Loucy (cell line): ENCODE data around the gene PPP3CA.

Source experiments
- EZH2phosphoT487 ChIP-seq: fragments of 200-600 bp; IDR thresholded peaks from 2 replicates; pipeline ENCODE4 v1.6.1; 2018; ENCODE audit warnings: antibody characterized with exemption, mild to moderate bottlenecking, moderate library complexity, borderline replicate concordance
- TF ChIP-seq, protein P1 (sequence below): fragments of 200-600 bp; sonication (generic); conservative IDR thresholded peaks from 2 replicates; pipeline ENCODE4 v1.5.1; 2014; ENCODE audit warnings: mild to moderate bottlenecking, antibody characterized with exemption, low read length

DNA sequence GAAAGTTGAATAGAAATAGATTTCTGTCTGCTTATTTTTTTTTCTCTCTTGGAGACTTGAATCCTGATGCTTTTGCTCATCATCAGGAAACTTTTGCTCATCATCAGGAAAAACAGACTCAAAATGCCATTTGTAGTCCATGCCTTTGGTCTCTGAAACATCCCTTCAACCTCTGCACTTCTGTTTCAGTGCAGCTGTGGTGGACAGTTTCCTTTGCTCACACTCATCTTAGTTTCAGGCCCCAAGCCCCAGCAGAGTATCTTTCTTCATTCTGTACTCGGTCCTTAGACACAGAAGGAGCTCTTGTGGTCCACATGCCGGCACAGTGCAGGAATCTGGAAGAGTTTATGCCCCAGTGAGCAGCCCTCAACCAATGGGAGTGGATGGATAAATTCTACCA lies 337.9 kb downstream of the PPP3CA start:
- TF ChIP-seq, protein P1, sequence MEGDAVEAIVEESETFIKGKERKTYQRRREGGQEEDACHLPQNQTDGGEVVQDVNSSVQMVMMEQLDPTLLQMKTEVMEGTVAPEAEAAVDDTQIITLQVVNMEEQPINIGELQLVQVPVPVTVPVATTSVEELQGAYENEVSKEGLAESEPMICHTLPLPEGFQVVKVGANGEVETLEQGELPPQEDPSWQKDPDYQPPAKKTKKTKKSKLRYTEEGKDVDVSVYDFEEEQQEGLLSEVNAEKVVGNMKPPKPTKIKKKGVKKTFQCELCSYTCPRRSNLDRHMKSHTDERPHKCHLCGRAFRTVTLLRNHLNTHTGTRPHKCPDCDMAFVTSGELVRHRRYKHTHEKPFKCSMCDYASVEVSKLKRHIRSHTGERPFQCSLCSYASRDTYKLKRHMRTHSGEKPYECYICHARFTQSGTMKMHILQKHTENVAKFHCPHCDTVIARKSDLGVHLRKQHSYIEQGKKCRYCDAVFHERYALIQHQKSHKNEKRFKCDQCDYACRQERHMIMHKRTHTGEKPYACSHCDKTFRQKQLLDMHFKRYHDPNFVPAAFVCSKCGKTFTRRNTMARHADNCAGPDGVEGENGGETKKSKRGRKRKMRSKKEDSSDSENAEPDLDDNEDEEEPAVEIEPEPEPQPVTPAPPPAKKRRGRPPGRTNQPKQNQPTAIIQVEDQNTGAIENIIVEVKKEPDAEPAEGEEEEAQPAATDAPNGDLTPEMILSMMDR = no peak
- TF ChIP-seq EZH2phosphoT487 = no peak
